Effector memory CD4-positive, alpha-beta T cell (primary cell): Measurements from ENCODE around the gene KARS1.

Experiments
- DNase-seq, 3 donors: peaks; one replicate each; pipeline ENCODE4 v3.0.0-alpha.2; 2020
- H3K27ac ChIP-seq: 2 replicates; pipeline ENCODE4 v1.7.0; 2013; ENCODE audit warnings: mild to moderate bottlenecking, low read length, moderate library complexity; ENCODE audit not compliant: insufficient read depth, poor library complexity, severe bottlenecking
- H3K27me3 ChIP-seq: replicated peaks from 2 replicates; pipeline ENCODE4 v1.7.0; 2013; ENCODE audit warnings: mild to moderate bottlenecking, low read length; ENCODE audit not compliant: insufficient read depth, control insufficient read depth, poor library complexity, severe bottlenecking
- H3K36me3 ChIP-seq: 2 replicates; pipeline ENCODE4 v1.7.0; 2013; ENCODE audit warnings: mild to moderate bottlenecking, low read length, moderate library complexity; ENCODE audit not compliant: control insufficient read depth, insufficient read depth
- H3K4me1 ChIP-seq: 2 replicates; pipeline ENCODE4 v1.7.0; 2013; ENCODE audit warnings: low read length, mild to moderate bottlenecking; ENCODE audit not compliant: control insufficient read depth, insufficient read depth, poor library complexity, severe bottlenecking
- H3K4me3 ChIP-seq: 2 replicates; pipeline ENCODE4 v1.7.0; 2013; ENCODE audit warnings: low read length, low read depth, mild to moderate bottlenecking; ENCODE audit not compliant: insufficient read depth, poor library complexity, severe bottlenecking
- H3K9me3 ChIP-seq: 2 replicates; pipeline ENCODE4 v1.7.0; 2013; ENCODE audit warnings: mild to moderate bottlenecking, low read length, moderate library complexity; ENCODE audit not compliant: control insufficient read depth

KARS1 gene

GRCh38 chr16:75588716-75589115 lies 58.7 kb downstream of the KARS1 start:
- no peaks in the 10 kb centered on the region for H3K36me3 ChIP-seq
- no peaks in the 10 kb centered on the region for H3K4me1 ChIP-seq
- no peak overlapping the region for H3K4me3 ChIP-seq
- H3K9me3 ChIP-seq = no peaks in the 10 kb centered on the region
- no peak for DNase-seq
- no peaks in the 10 kb centered on the region for H3K27me3 ChIP-seq
- no peak overlapping the region for H3K27ac ChIP-seq

- no peaks in the 10 kb centered on the region for H3K9me3 ChIP-seq
- no peak for DNase-seq
- no peaks in the 10 kb centered on the region for H3K4me1 ChIP-seq
- no peak overlapping the region for H3K27ac ChIP-seq
- H3K4me3 ChIP-seq = no peak overlapping the region
- H3K27me3 ChIP-seq = no peaks in the 10 kb centered on the region
- H3K36me3 ChIP-seq = peaks cover 7% of the 10 kb centered on the region
Measured at GRCh38 chr16:75584108-75584507, 63.4 kb downstream of the KARS1 start.

- peaks cover 3% of the 10 kb centered on the region for H3K4me1 ChIP-seq
- H3K27ac ChIP-seq = no peak overlapping the region
- H3K27me3 ChIP-seq = no peaks in the 10 kb centered on the region
- DNase-seq = no peak
- no peak overlapping the region for H3K4me3 ChIP-seq
- H3K9me3 ChIP-seq = no peaks in the 10 kb centered on the region
- peaks cover 41% of the 10 kb centered on the region for H3K36me3 ChIP-seq
Measured at GRCh38 chr16:75579281-75579834, 68.1 kb downstream of the KARS1 start.

GRCh38 chr16:75578725-75579124 lies 68.7 kb downstream of the KARS1 start:
- no peaks in the 10 kb centered on the region for H3K9me3 ChIP-seq
- H3K4me1 ChIP-seq = peaks cover 3% of the 10 kb centered on the region
- no peak overlapping the region for H3K27ac ChIP-seq
- no peak overlapping the region for H3K4me3 ChIP-seq
- H3K27me3 ChIP-seq = no peaks in the 10 kb centered on the region
- no peak for DNase-seq
- peaks cover 47% of the 10 kb centered on the region for H3K36me3 ChIP-seq

- Histone ChIP-seq H3K4me3 (no peak overlapping the region), H3K27me3 (no peaks in the 10 kb centered on the region), H3K9me3 (no peaks in the 10 kb centered on the region), H3K4me1 (peaks cover 3% of the 10 kb centered on the region), H3K27ac (no peak overlapping the region), H3K36me3 (peaks cover 52% of the 10 kb centered on the region)
- DNase-seq = no peak
Measured at GRCh38 chr16:75578212-75578611, 69.3 kb downstream of the KARS1 start.
